ENCODE data around the gene NTN1. TPM values are rescaled to one million over a fixed set of nuclear protein-coding genes. Genes with fewer than 3 reads are reported as not detected.

NTN1 gene
- total RNA-seq, 4 donors from 2014 or later: 3.3 to 19.2 (median 10.4) TPM

DNA sequence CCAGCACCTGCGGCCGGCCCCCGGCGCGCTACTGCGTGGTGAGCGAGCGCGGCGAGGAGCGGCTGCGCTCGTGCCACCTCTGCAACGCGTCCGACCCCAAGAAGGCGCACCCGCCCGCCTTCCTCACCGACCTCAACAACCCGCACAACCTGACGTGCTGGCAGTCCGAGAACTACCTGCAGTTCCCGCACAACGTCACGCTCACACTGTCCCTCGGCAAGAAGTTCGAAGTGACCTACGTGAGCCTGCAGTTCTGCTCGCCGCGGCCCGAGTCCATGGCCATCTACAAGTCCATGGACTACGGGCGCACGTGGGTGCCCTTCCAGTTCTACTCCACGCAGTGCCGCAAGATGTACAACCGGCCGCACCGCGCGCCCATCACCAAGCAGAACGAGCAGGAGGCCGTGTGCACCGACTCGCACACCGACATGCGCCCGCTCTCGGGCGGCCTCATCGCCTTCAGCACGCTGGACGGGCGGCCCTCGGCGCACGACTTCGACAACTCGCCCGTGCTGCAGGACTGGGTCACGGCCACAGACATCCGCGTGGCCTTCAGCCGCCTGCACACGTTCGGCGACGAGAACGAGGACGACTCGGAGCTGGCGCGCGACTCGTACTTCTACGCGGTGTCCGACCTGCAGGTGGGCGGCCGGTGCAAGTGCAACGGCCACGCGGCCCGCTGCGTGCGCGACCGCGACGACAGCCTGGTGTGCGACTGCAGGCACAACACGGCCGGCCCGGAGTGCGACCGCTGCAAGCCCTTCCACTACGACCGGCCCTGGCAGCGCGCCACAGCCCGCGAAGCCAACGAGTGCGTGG, 1.5 kb downstream of the NTN1 start:
- Histone ChIP-seq H3K4me1 (peaks cover 0 to 8% of the 10 kb centered on the region in 2 donors), H3K27me3 (peaks cover 0 to 2% of the 10 kb centered on the region in 2 donors), H3K27ac (no peak overlapping the region), H3K9me3 (no peaks in the 10 kb centered on the region), H3K4me3 (peak overlapping the region; percentile 48 to 58), H3K36me3 (no peaks in the 10 kb centered on the region)
- DNase-seq: no peak
- TF ChIP-seq, protein P1, sequence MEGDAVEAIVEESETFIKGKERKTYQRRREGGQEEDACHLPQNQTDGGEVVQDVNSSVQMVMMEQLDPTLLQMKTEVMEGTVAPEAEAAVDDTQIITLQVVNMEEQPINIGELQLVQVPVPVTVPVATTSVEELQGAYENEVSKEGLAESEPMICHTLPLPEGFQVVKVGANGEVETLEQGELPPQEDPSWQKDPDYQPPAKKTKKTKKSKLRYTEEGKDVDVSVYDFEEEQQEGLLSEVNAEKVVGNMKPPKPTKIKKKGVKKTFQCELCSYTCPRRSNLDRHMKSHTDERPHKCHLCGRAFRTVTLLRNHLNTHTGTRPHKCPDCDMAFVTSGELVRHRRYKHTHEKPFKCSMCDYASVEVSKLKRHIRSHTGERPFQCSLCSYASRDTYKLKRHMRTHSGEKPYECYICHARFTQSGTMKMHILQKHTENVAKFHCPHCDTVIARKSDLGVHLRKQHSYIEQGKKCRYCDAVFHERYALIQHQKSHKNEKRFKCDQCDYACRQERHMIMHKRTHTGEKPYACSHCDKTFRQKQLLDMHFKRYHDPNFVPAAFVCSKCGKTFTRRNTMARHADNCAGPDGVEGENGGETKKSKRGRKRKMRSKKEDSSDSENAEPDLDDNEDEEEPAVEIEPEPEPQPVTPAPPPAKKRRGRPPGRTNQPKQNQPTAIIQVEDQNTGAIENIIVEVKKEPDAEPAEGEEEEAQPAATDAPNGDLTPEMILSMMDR (IDR thresholded peaks at IDR 0.05): no peak
- TF ChIP-seq POLR2A (IDR thresholded peaks at IDR 0.05): no peak
- intact Hi-C loops (cut with DNase I; ENCODE audit: low total_unique reads): no loop called here

DNA sequence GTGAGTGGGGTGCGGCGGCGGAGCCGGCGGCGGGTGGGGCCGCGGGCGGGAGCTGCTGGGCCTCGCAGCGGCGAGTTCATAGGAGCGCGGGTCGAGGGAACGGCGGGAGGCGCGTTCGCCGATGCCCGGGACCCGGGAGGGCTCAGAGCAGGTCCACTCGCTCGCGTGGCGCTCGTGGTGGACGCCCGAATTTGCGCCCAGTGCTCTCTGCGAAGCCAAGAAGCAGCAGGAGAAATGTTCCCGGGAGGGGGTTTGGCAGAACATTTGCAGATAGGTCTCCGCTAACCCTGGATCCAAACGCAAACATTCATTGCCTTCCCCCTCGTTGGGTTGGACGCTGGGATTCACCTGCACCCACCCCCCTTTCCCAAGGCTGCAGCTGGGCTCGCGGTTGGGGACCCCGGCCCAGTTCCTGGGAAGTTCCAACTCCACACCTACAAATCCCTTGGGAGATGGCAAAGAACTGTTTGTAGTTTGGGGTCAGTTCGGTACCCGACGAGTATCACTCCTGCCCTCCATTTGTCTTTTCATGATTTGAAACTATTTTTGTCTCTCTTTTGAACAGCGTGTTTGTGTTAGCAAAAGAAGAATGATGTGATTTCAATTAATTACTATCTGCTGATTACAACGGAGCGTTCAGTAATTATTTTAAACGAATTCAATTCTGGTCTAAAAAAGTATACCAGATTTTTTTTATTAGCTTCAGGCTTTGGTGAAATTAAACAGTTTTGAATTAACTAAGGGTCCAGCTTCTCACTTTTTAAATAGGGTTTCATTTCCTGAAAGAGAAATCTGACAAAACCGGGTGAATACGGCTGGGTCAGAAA, 2.3 kb downstream of the NTN1 start:
- intact Hi-C loops (cut with DNase I; ENCODE audit: low total_unique reads): no loop called here
- no peak for DNase-seq
- H3K36me3 ChIP-seq: no peaks in the 10 kb centered on the region
- H3K27ac ChIP-seq: no peak overlapping the region
- H3K4me3 ChIP-seq: peak overlapping the region in 1 of 2 donors; percentile 48
- TF ChIP-seq, protein P1 (IDR thresholded peaks at IDR 0.05): no peak
- no peak for TF ChIP-seq POLR2A (IDR thresholded peaks at IDR 0.05)
- peaks cover 0 to 2% of the 10 kb centered on the region in 2 donors for H3K27me3 ChIP-seq
- H3K4me1 ChIP-seq: peaks cover 0 to 8% of the 10 kb centered on the region in 2 donors
- no peaks in the 10 kb centered on the region for H3K9me3 ChIP-seq

DNA sequence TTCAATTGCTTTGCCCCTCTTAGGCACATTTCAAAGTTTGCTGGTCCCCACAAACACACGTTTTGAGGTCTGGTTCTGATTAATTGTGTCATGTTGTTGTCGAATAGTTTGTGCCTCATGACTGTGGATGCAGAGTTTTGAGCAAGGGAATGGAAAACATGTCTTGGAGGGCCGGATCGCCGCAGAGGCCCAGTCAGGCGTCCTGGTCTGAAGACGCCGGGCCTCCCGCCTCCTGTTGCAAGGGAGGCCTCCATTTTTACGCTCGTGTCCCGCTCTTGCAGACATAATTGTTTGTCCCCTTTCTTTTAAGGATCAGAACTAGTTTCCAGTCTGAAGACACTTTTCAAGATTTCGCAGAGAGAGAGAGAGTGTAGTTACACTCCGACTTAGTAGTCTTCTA, 3.2 kb downstream of the NTN1 start:
- H3K36me3 ChIP-seq: no peaks in the 10 kb centered on the region
- H3K27ac ChIP-seq: no peak overlapping the region
- peaks cover 0 to 8% of the 10 kb centered on the region in 2 donors for H3K4me1 ChIP-seq
- TF ChIP-seq POLR2A (IDR thresholded peaks at IDR 0.05): no peak
- TF ChIP-seq, protein P1 (IDR thresholded peaks at IDR 0.05): no peak
- intact Hi-C loops (cut with DNase I; ENCODE audit: low total_unique reads): no loop called here
- DNase-seq: no peak
- peaks cover 0 to 2% of the 10 kb centered on the region in 2 donors for H3K27me3 ChIP-seq
- no peaks in the 10 kb centered on the region for H3K9me3 ChIP-seq
- H3K4me3 ChIP-seq: no peak overlapping the region

DNA sequence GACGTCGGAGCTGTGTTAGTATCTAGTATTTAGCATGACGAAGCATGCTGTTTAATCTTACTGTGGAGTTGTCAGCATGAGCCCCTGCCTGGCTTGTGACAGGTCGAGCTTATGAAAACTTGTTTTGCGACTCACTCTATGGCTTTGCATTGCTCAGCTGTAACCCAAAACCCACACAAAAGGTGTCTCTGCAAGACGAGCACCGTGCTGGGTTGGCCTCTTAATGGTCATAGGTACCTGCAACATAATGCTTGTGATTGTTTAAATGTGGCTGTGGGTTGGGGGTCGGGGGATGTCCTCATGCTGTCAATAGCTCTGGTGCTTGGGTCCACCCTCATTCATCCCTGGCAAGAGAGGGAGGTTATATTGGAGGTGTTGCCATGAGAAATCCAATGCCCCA, 5.4 kb downstream of the NTN1 start:
- H3K4me3 ChIP-seq: no peak overlapping the region
- intact Hi-C loops (cut with DNase I; ENCODE audit: low total_unique reads): no loop called here
- no peaks in the 10 kb centered on the region for H3K36me3 ChIP-seq
- H3K27me3 ChIP-seq: peaks cover 0 to 2% of the 10 kb centered on the region in 2 donors
- no peak for DNase-seq
- H3K9me3 ChIP-seq: no peaks in the 10 kb centered on the region
- peaks cover 0 to 8% of the 10 kb centered on the region in 2 donors for H3K4me1 ChIP-seq
- H3K27ac ChIP-seq: no peak overlapping the region
- no peak for TF ChIP-seq POLR2A (IDR thresholded peaks at IDR 0.05)
- TF ChIP-seq, protein P1 (IDR thresholded peaks at IDR 0.05): no peak

Data from uterus (tissue), 4 donors.